Superior temporal gyrus (tissue), 1 donor: ENCODE results near the gene UBE2C.
"Not testable (repeated sequence)": the region's sequence is repeated elsewhere in the genome, so short reads cannot be mapped to it uniquely, and the experiment has no call there.

Experiments
- DNase-seq: peaks from one replicate; pipeline ENCODE4 v3.0.0-alpha.2; 2016; ENCODE audit errors: extremely low spot score

UBE2C gene

DNA sequence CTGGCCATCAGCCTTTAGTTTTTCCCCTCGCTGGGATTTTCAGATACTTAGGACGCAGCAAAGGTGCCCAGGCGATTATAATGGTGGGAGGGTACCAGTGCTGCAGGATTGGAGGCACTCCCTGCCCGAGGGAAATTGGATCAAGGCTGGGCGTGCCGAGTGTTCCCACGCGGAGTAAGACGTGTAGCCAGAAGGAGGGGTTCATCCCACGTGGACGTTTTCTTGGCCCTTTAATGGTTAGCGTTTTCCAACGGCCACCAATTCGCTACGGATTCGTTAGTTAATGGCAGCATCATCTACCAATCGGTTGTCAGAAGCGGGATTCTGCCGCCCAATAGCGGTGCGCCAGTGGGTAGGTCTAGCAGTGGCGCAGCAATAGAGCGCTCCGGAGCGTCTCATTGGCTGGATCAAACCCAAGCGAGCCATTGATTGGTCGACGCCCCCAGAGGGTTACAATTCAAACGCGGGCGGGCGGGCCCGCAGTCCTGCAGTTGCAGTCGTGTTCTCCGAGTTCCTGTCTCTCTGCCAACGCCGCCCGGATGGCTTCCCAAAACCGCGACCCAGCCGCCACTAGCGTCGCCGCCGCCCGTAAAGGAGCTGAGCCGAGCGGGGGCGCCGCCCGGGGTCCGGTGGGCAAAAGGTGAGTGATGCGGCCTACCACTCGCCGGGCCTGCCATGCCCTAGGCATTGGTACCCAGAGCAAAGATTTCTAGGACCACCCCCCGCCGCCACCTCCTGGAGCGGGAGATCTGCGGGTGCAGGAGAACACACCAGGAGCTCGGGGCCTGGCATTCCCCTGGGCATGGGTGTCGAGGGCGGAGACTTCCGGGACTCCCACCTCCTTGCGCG is at the start of gene UBE2C:
TSS of gene UBE2C (plus strand) at position 488 of the 849 bp plus-strand sequence. CDS start at position 540, 52 bp downstream.
- DNase-seq: peak; percentile 100

GRCh38 chr20:45764618-45765282 is 47.7 kb upstream of the UBE2C start:
- DNase-seq: not testable (repeated sequence)

- no peak for DNase-seq
Measured at GRCh38 chr20:45765307-45765875, 47.1 kb upstream of the UBE2C start.

DNA sequence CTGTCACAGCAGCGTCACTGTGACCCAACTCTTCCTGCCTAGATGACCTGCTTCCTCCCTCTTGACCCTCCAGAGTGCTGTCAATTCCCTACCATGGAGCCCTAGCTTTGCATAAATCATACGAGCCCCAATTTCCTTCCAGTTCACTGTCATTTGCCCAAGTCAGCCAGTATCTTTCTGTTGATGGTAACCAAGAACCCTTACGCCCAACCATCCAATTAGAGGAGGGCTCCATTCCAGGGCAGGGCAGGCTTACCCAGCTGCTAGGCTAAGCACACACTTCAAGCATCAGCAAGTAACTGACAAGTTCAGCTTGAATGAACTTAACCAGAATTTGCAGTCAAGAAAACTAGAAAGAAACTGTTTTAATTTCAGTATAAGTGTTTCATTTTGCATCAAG is 46.5 kb upstream of the UBE2C start:
- no peak for DNase-seq

DNA sequence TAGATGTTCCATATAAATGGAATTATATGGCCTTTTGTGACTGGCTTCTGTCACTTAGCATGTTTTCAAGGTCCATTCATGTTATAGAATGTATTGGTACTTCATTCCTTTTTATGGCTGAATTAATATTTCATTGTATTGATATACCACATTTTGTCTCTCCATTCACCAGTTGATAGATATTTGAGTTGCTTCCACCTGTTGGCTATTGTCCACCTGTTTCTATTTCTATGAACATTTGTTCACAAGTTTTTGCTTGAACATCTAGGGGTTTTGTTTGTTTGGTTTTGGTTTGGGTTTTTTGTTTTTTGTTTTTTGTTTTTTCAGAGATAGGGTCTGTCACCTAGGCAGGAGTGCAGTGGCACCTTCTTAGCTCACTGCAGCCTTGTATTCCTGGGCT is 44.0 kb upstream of the UBE2C start:
- DNase-seq: no peak

DNA sequence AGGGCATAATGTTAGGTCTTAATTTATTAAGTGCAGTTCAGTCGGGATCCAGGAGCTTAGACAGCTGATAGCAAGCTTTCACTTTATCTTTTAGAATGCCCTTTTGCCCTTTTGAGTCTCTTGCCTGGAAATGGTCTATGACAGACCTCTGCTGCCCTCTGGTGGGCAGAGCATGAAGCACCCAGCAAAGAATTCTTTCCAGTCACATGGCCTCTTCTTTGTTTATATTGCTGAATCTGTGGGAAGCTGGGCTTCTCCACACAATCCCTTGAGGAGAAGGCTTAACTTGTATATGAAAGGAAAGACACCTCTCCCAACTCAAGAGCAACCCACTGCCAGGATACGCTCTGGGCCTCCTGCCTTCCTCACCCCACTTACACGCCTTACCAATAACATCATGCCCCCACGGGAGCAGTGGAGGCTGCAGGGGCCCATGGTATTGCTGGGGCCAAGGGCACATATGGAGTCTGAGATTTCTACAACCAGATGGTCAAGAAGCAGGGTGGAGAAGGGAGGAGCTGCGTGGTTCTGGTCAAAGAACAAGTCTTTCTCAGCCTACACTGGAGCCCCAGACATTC is 41.2 kb upstream of the UBE2C start:
- peak; percentile 96 for DNase-seq

DNA sequence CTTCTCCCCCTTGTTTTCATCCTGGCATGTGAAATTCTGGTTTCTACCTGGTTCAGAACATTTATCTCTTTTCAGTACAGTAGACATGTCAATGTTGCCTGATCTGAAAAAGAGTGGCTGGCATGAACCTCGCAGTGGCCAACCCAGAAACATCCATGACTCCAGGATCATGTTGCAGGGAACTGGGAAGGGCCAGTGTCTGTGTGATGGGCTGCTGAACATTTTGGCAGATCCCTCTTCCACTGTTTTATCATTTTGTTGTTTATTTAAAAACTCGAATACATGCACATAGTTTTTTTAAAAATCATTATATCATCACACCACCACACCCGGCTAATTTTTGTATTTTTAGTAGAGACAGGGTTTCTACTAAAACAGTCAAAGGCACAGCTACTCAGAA is 39.8 kb upstream of the UBE2C start:
- no peak for DNase-seq

- no peak for DNase-seq
Measured at GRCh38 chr20:45774945-45775344, 37.5 kb upstream of the UBE2C start.

DNA sequence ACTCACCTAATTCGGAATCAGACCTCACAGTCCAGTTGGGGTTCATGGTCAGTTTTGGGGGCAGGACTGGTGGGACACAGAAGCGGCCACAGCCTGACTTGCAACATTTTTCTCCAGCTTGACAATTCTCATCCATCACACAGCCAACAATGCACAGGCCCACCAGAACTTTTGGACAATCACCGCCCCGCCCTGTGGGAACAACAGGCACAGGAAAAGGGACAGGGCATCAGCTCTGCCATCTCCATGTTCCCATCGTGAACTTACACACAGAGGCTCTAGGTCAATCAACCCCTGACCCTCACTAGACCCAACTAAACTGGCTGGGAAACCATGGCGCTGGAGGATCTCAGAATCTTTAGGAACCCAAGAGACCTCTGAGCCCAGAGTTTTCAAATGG is 37.0 kb upstream of the UBE2C start:
- DNase-seq: no peak

- DNase-seq: no peak
Measured at GRCh38 chr20:45776931-45777330, 35.5 kb upstream of the UBE2C start.

DNA sequence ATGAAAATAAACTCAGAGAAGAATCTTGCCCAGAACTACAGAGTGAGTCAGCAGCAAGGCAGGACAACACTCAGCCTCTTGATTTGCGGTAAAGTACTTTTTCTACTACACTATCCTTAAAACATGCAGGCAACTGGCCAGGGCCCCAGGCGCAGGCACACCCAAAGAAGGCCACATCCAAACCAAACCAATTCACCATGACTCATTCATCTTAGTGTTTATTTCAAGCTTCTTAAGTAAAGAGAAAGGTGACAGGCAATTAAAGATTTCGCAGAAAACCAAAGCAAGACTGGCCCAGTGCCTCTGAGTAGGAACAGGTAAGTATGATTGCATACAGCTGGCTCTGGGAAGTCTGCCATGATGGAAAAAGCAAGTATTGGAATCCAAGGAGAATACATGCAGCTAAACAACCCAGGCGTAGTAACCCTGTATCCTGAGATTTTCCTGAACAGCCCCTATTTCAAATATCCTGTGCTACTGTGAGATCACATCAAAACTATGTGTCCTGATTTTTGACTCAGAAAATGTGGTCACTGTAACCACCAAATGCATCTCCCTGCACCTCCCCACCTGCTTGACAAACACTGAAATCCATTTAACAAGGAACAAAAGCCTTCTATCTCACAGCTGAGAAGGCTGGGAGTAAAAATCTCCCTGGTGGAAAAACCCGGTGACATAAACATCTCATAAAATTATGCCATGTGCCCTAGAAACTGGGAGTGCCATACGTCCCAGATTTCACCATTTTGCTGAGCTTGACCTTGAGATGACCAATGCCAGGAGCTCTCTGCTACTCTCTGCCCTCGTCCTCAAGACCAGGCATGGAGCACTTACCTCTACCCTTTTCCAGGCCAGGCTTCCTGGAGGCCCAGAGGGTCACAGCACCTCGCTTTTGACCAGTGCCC is 33.2 kb upstream of the UBE2C start:
- peak; percentile 56 for DNase-seq

DNA sequence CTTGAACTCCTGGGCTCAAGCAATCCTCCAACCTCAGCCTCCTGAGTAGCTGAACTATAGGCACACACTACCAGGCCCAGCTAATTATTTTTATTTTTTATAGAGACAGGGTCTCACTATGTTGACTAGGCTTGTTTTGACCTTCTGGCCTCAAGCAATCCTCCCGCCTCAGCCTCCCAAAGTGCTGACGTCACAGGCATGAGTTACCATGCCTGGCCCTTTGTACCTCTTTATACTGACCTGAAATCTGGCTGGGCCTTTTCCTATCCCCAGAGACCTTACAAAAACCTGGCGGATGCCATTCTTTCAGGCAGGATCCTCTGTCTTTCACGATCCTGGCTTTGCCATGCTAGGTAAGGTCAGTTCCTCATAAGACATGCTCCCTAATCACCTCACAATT is 32.3 kb upstream of the UBE2C start:
- DNase-seq: no peak

GRCh38 chr20:45781391-45781931 is 31.0 kb upstream of the UBE2C start:
- no peak for DNase-seq

DNA sequence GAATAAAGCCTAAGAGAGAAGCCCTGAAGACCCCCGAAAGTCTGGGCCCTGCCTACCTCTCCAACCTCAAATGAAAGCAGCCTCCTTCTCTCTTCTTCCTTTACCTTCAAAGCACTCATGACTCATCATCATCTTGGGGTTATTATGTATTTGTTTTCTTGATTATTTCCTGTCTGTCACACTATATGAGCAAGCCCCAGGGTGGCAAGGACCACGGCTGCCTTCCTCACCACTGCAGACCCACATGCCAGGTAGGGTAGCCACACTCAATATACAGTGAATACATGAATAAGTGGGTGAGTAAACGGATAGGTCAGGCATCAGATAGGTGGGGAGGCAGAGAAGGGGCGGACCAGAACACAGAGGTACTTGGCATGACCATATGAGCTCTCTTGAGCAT is 29.6 kb upstream of the UBE2C start:
- DNase-seq: no peak

DNA sequence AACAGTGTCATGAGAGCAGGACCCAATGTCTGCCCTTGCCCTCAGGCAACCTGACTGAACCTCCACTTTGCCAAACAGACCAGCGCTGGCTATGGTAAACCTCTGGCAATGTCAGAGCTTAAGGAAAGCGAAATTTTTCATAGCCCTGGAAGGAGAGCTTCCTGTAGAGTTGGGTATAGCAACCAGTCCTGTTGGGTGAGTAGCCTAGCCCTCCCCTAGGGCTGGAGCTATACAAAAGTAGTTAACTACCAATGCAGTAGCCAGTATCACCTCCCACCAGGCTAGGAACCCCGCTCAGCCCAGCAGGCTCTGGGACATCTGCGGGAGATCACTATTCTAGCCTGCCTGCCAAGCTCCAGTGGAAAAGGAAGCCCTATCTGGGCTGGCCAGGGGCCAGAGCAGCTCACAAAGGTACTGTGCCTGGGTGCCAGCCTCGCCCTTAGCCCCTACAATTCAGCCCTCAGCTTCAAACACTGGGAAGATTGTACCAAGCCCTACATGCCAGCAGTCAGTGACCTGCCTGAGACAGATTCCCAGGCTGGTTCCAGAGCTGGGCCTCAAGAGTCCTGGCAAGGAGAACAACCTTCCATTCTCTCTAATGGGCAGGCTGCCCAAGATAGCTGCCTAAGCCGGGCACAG is 28.7 kb upstream of the UBE2C start:
- no peak for DNase-seq

DNA sequence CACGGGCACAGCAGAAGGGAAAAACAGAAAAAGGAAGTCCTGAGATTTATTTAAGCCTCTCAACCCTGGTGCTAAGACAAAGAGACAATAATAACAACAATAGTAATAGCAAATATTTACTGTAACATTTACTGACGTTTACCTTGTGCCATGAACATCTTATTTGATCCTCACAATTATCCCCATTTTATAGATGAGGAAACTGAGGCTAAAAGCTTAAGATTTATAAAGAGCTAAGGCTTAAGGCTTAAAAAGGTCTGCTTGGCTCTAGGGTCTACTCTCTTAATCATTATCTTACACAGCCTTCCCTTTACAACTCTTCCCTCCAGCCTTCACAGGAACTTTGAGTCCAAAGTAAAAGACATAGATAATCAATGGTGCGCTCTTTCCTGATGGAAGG is 24.1 kb upstream of the UBE2C start:
- DNase-seq: no peak

DNA sequence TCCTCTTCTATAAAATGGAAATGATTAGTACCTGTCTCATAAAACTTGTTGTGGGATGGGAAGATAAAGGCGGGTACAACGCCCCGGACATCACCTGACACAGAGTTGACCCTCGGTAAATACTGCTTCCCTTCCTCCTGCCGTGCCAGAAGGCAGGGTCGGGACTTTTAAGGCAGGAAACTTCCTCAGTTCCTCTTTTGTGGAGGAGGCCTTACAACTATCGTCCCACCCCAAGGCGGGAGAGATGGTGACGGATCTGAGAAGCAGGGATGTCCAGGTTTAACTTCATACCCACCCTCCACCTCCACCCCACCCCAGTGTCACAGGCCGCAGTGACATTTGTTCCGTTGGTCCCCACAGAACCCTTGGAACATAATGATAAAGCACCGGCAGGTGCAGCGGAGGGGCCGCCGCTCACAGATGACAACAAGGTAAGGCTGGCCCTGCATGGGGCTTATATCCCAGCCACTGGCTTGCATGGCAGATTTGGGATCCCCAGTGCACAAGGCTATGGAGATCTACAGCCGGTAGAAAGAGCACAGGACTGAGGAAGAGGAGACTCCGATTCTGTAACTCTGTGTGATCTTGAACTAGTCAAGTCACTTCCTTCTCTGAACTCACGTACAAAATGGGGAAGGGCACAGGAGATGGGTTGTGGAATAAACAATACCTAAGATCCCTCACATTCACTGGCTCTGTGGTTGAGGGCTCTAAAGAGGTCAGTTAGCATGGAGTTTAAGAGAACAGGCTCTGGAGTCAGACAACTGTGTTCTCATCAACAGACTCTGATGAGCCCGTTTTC is 19.9 kb upstream of the UBE2C start:
- no peak for DNase-seq

DNA sequence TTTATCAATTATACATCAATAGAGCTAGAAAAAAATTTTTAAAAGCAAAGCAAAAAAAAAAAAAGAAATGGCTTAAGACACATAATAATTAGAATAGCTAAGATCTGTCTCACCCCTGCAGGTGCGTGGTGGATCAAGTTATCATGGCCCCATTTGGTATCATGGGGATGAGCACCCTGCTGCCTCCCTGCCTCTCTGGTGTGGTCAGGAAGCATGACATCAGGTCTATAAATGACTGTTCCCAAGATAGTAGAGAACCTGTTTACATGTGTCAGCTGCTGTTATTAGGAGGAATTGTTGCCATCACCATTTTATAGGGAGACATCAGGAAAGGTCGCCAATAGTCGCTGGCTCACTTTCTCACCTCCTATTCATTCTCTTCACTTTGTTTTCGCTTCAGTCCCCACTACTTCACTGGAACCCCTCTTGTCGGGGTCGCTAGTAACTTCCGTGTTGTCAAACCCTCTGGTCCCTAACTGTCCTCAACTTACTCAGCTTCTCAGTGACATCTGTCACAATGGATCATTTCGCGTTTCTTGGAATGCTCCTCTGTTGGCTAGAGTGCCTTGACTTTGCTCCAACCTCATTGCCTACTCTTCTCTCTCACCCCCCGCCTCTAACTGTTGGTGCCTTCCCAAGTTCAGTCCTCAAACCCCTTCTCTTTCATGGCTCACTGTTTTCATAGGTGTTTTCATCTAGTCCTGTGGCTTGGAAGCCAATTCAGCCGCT is 15.9 kb upstream of the UBE2C start:
- no peak for DNase-seq

GRCh38 chr20:45797510-45797909 is 14.9 kb upstream of the UBE2C start:
- not testable (repeated sequence) for DNase-seq
